KBM-7 (cell line): ENCODE measurements around the gene LYSMD1.

Experiments used
- DNase-seq: peaks from one replicate; pipeline ENCODE4 v3.0.0-alpha.2; 2015
- in situ Hi-C: fragments of 300-500 bp; cut with MboI; formaldehyde crosslinking; loops from 2 replicates; pipeline ENCODE4 v1.14.3; 2020; ENCODE audit warnings: low sequenced_read_pairs, low pct_unique_long_range_greater_than_20kb, mixed read lengths

Gene LYSMD1

GRCh38 chr1:151176514-151177045 lies 10.9 kb upstream of the LYSMD1 start:
- in situ Hi-C loops = no loop called here
- no peak for DNase-seq

GRCh38 chr1:151175863-151176262 lies 10.2 kb upstream of the LYSMD1 start, which contains the start of gene TMOD4:
Gene TMOD4 (minus strand): TSS chr1:151175981. CDS start chr1:151174875, 1,106 bp downstream.
- in situ Hi-C loops = no loop called here
- DNase-seq = peak; percentile 50

- in situ Hi-C loops = no loop called here
- no peak for DNase-seq
Observed at GRCh38 chr1:151175041-151175741, 9.5 kb upstream of the LYSMD1 start.

GRCh38 chr1:151171190-151171589 lies 5.5 kb upstream of the LYSMD1 start:
- DNase-seq = no peak
- in situ Hi-C loops = no loop called here

- in situ Hi-C loops = no loop called here
- DNase-seq = no peak
Observed at GRCh38 chr1:151167116-151167515, 1.4 kb upstream of the LYSMD1 start.

- no peak for DNase-seq
Observed at GRCh38 chr1:151166505-151166956, 829 bp upstream of the LYSMD1 start.

GRCh38 chr1:151165281-151165737 lies 393 bp downstream of the LYSMD1 start:
- in situ Hi-C loops = no loop called here
- no peak for DNase-seq

More at GRCh38 chr1:151166505-151166956, 829 bp upstream of the LYSMD1 start:
- in situ Hi-C loops = no loop called here

- DNase-seq = no peak
- in situ Hi-C loops = no loop called here
Observed at GRCh38 chr1:151164732-151165280, 896 bp downstream of the LYSMD1 start.

- in situ Hi-C loops = no loop called here
- DNase-seq = peak; percentile 31
Observed at GRCh38 chr1:151159373-151159772, 6.3 kb downstream of the LYSMD1 start.

- peak; percentile 28 for DNase-seq
- in situ Hi-C loops = no loop called here
Observed at GRCh38 chr1:151158751-151159251, 6.9 kb downstream of the LYSMD1 start.

- DNase-seq = peak; percentile 40
- in situ Hi-C loops = no loop called here
Observed at GRCh38 chr1:151158326-151158725, 7.4 kb downstream of the LYSMD1 start.

GRCh38 chr1:151157067-151157531 lies 8.6 kb downstream of the LYSMD1 start:
- DNase-seq = peak; percentile 97
- in situ Hi-C loops = no loop called here

- in situ Hi-C loops = no loop called here
- peak; percentile 84 for DNase-seq
Observed at GRCh38 chr1:151156515-151156819, 9.2 kb downstream of the LYSMD1 start, which contains the start of gene TNFAIP8L2. Gene TNFAIP8L2 (plus strand): TSS chr1:151156649. CDS start chr1:151158698, 2,049 bp downstream.

GRCh38 chr1:151147665-151148064 lies 18.0 kb downstream of the LYSMD1 start:
- DNase-seq = no peak
- in situ Hi-C loops = no loop called here

GRCh38 chr1:151147132-151147503 lies 18.6 kb downstream of the LYSMD1 start:
- DNase-seq = no peak
- in situ Hi-C loops = no loop called here

- peak; percentile 92 for DNase-seq
- in situ Hi-C loops = no loop called here
Observed at GRCh38 chr1:151146412-151147131, 19.1 kb downstream of the LYSMD1 start, which contains the start of gene SEMA6C. Gene SEMA6C (minus strand): TSS chr1:151146631. CDS start chr1:151142621, 4,010 bp downstream.

- in situ Hi-C loops = no loop called here
- no peak for DNase-seq
Observed at GRCh38 chr1:151146072-151146411, 19.7 kb downstream of the LYSMD1 start.

GRCh38 chr1:151145304-151146071 lies 20.2 kb downstream of the LYSMD1 start:
- in situ Hi-C loops = no loop called here
- DNase-seq = no peak
